Measurements from ENCODE around the gene JDP2.

JDP2 gene

DNA sequence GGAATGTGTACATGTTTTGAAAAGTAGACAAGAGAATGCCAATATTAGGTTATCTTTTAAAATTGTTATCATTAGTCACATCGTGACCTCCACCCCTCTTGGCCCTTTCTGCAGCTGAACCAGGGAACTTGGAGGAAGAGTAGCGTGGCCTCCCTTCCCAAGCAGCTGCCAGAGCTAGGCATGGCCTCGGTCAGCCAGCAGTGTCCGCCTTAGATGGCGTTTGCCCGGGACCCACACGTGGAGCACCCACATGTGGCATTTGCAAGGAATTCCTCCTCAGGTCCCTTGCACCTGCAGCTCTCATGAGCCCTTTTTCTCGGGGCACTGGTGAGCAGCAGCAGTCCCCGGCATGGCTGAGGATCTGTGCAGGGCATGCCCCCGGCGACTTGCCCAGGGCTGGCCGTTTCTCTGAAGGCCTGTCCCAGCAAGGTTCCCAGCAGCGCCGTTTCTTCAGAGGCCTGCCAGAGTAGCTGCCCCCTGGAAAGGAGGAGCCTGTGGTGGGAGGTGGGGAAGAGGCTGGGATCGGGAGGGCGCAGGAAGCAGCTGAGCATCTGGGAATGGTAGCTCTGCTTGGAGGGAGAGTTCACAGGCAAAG, 10.8 kb downstream of the JDP2 start:
- Mint-ChIP-seq H3K4me1 (peaks cover 58% of the 10 kb centered on the region), H3K27me3 (no peaks in the 10 kb centered on the region), H3K4me3 (no peak overlapping the region), H3K36me3 (peaks cover 25% of the 10 kb centered on the region), H3K27ac (peak overlapping the region; percentile 48), H3K9me3 (no peaks in the 10 kb centered on the region)
- ATAC-seq, result no peak

DNA sequence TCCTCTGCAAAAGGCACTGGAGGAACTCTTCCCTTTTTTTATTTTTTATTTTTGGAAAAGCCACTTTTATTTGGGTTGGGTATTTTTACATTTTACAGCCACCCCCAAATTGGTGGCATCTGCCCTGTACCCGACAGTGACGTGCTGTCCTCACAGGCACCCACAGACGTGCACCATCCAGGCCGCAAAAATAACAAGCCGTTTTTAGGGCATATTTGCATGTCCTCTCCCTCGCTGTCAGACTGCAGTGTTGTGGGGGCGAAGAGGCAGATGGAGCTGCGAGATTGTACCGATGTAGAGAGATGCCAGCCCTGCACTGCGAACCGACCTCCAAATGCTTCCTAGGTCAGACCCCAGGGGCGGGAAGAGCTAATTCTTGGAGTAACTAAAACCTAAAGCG, 12.2 kb downstream of the JDP2 start:
- H3K36me3 Mint-ChIP-seq, result peaks cover 25% of the 10 kb centered on the region
- H3K9me3 Mint-ChIP-seq, result no peaks in the 10 kb centered on the region
- peaks cover 57% of the 10 kb centered on the region for H3K4me1 Mint-ChIP-seq
- ATAC-seq, result peak; percentile 90
- peak overlapping the region; percentile 74 for H3K27ac Mint-ChIP-seq
- H3K4me3 Mint-ChIP-seq, result peak overlapping the region; percentile 74
- no peaks in the 10 kb centered on the region for H3K27me3 Mint-ChIP-seq

DNA sequence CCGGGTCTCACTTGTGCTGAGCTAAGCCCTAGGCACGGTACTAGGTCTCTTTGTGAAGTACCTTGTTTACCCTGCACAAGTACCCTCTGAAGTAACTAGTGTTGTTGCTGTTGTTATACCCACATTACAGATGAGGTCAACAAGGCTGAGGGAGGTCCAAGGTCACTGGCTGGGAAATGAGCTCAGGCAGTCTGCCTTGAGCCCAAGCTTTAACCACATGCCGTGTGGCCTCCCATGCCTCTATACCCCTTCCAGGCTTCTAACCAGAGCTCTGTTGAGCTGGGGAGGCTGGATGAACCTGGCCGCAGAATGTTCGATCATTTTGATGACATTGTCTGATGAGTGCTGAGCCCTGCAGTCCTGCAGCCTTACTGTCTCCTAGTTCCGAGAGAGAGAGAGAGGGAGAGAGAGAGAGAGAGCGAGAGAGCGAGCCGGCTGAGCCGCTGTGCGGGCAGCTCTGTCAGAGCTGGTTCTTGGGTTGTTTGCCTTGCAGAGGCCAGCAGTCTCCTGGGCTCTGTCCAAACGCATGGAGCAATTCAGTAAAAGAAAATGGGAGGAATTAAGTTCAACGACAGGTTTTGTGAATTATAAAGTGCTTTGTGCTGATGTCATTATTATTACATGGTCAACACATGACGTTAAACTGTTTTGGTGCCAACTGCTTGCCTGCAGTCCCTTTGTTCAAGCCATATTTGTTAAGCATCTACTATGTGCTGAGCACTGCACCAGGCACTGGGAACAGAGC, 13.1 kb downstream of the JDP2 start:
- H3K9me3 Mint-ChIP-seq, result no peaks in the 10 kb centered on the region
- H3K4me3 Mint-ChIP-seq, result no peak overlapping the region
- H3K27me3 Mint-ChIP-seq, result no peaks in the 10 kb centered on the region
- H3K36me3 Mint-ChIP-seq, result peaks cover 25% of the 10 kb centered on the region
- H3K27ac Mint-ChIP-seq, result peak overlapping the region; percentile 17
- no peak for ATAC-seq
- peaks cover 49% of the 10 kb centered on the region for H3K4me1 Mint-ChIP-seq

DNA sequence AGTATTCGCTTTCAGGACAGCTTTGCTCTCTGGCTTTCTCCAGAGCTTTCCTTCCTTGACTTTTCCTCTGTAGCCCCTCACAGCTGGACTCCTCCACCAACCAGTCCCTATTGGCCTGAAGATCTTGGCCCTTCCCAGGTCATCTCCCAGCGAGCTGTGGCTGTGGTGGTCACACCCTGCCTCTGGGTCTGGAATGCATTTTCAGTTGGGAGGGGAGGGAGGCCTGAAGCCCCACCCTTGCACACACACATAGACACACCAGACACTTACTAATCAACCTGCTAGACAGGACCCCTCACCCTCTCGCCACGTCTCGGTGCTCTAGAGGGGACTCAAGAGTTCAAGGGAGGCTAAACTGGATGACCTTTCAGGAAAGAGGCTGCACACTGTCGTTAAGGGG, 13.9 kb downstream of the JDP2 start:
- Mint-ChIP-seq H3K4me3 (no peak overlapping the region), H3K4me1 (peaks cover 49% of the 10 kb centered on the region), H3K9me3 (no peaks in the 10 kb centered on the region), H3K27ac (peak overlapping the region; percentile 61), H3K27me3 (no peaks in the 10 kb centered on the region), H3K36me3 (peaks cover 25% of the 10 kb centered on the region)
- no peak for ATAC-seq

DNA sequence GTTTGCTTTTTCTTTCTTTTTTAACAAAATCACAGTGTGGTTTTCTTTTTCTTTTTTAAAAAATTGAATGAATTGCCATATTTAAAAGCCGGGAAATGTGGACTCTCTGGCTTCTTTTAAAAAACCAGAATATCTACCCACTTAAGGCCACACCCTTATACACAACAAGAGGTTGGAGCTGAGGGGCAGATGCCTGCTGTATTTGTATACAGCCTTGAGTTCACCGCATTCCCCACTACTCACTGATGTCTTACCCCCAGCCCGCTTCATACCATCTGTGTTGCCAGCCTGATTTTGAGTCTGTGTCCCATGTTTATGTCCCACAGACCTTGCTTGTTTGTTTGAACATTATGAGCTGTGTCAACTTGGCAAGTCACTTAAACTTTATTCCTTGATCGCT, 14.3 kb downstream of the JDP2 start:
- no peak overlapping the region for H3K4me3 Mint-ChIP-seq
- ATAC-seq, result no peak
- H3K36me3 Mint-ChIP-seq, result peaks cover 25% of the 10 kb centered on the region
- H3K27ac Mint-ChIP-seq, result peak overlapping the region; percentile 61
- H3K9me3 Mint-ChIP-seq, result no peaks in the 10 kb centered on the region
- no peaks in the 10 kb centered on the region for H3K27me3 Mint-ChIP-seq
- H3K4me1 Mint-ChIP-seq, result peaks cover 49% of the 10 kb centered on the region

DNA sequence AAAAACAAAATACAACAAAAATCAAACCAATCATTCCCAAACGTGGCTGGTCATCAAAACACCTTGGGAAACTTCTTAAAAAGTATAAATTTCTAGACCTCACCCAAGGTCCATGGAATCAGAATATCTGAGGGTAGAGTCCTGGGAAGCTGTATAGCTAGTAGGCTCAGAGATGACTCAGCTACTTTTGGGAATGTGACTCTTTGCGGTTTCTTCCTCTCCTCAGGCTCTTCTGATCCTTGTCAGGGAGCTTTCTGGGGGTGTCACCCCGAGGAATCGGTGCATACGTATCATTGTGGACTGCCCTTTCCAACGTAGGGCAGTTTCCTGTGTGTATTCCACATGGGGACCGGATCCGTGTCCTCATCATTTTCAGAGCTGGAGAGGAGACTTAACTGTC, 14.8 kb downstream of the JDP2 start:
- no peak for ATAC-seq
- no peaks in the 10 kb centered on the region for H3K9me3 Mint-ChIP-seq
- H3K27me3 Mint-ChIP-seq, result no peaks in the 10 kb centered on the region
- H3K36me3 Mint-ChIP-seq, result peaks cover 25% of the 10 kb centered on the region
- H3K27ac Mint-ChIP-seq, result peak overlapping the region; percentile 61
- peaks cover 49% of the 10 kb centered on the region for H3K4me1 Mint-ChIP-seq
- H3K4me3 Mint-ChIP-seq, result no peak overlapping the region

DNA sequence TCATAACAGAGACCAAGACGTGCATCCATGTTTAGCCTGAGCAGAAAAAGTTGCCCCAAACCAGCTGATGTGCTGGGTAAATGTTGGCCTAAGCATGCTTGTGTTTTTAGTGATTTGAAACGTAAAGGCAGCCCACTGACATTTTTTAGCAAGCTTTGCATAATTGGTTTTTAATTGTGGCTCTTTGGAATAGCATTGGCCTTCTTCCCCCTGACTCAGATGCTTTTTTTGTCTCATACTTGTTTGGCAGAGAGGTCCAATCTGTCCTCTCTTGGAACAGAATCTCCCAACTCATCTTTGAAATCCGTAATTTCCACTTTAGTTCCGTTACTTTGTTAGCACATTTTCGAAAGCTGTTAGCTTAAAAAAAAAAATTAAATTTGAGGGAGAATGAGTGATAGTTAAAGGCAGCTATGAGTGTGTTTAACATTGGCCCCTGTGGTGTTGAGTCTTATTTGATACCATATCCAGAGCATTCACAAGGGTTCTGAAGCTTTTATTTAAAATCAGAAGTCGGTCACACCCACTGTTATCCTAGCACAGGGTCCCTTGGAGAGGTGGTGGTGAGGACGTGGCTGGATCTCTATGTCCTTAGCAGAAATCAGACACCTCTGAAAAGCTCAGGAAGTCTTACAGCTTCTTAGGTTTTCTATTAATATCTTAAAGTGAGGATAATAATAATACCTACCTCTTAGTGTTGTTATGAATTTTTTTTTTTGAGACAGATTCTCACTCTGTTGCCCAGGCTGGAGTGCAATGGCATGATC, 15.6 kb downstream of the JDP2 start:
- Mint-ChIP-seq H3K27ac (no peak overlapping the region), H3K4me1 (peaks cover 43% of the 10 kb centered on the region), H3K4me3 (no peak overlapping the region), H3K9me3 (no peaks in the 10 kb centered on the region), H3K27me3 (no peaks in the 10 kb centered on the region), H3K36me3 (peaks cover 20% of the 10 kb centered on the region)
- ATAC-seq, result no peak

DNA sequence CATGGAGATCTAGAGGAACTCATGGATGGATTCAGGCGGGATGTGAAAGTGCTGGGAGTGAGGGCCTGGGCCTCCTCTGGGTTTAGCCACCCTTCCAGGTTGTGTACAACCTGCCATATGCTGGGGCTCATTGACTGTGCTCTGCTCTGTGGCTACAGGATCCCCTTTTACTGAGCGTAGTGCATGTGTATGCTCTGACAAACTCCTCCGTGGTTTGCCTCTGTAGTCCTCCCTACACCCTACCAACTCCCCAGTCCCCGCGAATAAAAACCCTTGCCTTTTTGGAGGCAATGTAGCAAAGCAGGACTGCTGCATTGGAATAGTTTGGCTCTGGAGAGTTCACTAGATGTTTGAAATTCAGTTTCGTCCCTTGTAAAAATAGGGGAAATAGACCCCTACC, 17.4 kb downstream of the JDP2 start:
- Mint-ChIP-seq H3K27ac (no peak overlapping the region), H3K27me3 (no peaks in the 10 kb centered on the region), H3K4me3 (no peak overlapping the region), H3K4me1 (peaks cover 24% of the 10 kb centered on the region), H3K9me3 (no peaks in the 10 kb centered on the region), H3K36me3 (peaks cover 19% of the 10 kb centered on the region)
- ATAC-seq, result no peak

DNA sequence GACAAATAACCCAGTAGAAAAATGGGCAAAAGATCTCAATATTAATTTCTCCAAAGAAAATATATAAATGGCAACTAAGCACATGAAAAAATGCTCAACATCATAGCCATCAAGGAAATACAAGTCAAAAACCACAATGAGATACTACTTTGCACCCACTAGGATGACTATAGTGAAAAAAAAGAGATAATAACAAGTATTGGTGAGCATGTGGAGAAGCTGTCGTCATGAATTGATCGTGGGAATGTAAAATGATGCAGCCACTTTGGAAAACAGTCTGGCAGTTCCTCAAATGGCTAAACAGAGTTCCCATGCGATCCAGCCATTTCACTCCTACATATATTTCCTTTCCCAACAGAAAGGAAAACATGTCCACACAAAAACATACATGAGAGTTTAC, 18.1 kb downstream of the JDP2 start:
- H3K4me3 Mint-ChIP-seq, result no peak overlapping the region
- H3K9me3 Mint-ChIP-seq, result no peaks in the 10 kb centered on the region
- H3K4me1 Mint-ChIP-seq, result peaks cover 17% of the 10 kb centered on the region
- H3K27ac Mint-ChIP-seq, result no peak overlapping the region
- peaks cover 20% of the 10 kb centered on the region for H3K36me3 Mint-ChIP-seq
- no peak for ATAC-seq
- no peaks in the 10 kb centered on the region for H3K27me3 Mint-ChIP-seq

DNA sequence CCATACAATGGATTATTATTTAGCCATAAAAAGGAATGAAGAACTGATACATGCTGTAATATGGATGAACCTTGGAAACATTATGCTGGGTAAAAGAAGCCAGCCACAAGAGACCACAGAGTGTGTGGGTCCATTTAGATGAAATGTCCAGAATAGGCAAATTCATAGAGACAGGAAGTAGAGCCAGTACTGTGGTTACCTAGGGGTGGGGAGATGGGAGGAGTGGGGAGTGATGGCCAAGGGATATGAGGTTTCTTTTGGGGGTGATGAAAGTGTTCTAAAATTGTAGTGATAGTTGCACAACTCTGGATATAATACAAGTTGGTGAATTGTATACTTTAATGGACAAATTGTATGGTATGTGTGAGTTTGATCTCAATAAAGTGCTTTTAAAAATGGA, 18.6 kb downstream of the JDP2 start:
- H3K36me3 Mint-ChIP-seq, result peaks cover 22% of the 10 kb centered on the region
- H3K4me3 Mint-ChIP-seq, result no peak overlapping the region
- peaks cover 16% of the 10 kb centered on the region for H3K4me1 Mint-ChIP-seq
- H3K9me3 Mint-ChIP-seq, result no peaks in the 10 kb centered on the region
- ATAC-seq, result no peak
- H3K27ac Mint-ChIP-seq, result no peak overlapping the region
- H3K27me3 Mint-ChIP-seq, result no peaks in the 10 kb centered on the region

DNA sequence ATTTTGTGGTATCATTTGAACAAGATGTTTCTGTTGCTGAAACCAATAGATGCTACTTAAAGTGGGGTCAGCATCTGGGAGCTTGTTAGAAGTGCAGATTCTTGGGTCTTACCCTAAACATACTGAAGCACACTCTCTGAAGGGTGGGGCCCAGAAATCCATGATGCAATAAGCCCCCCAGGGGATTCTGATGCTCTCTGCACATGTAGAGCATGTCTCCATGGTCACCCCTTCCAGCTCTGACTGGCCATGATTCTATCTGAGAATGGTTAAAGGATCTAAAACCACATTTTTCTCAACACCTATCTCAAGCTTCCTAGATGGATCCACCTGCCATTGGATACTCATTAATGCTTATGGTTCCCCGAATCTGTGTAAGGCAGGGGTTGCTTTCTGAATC, 20.4 kb downstream of the JDP2 start:
- H3K27ac Mint-ChIP-seq, result no peak overlapping the region
- H3K9me3 Mint-ChIP-seq, result no peaks in the 10 kb centered on the region
- H3K4me1 Mint-ChIP-seq, result peaks cover 10% of the 10 kb centered on the region
- no peaks in the 10 kb centered on the region for H3K27me3 Mint-ChIP-seq
- H3K36me3 Mint-ChIP-seq, result peaks cover 12% of the 10 kb centered on the region
- H3K4me3 Mint-ChIP-seq, result no peak overlapping the region
- no peak for ATAC-seq

DNA sequence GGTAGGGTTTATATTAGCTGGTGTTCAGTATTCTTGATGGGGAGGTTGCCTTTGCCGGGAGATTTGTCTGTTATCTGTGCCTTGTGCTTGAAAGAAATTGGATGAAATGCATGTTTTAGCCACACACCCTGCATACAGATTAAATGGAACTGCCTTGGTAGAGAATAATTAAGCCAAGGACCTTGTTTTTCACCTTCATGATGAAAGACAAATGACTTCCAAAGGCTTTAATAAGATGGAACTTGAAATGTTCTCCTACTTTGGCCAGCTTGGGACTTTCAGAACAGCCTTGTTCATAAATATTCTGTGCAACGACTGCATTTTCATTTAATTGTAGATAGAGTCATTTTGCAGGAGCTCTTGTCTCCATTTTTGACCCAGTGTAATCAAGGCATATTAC, 21.2 kb downstream of the JDP2 start:
- Mint-ChIP-seq H3K9me3 (no peaks in the 10 kb centered on the region), H3K36me3 (peaks cover 12% of the 10 kb centered on the region), H3K4me1 (peaks cover 18% of the 10 kb centered on the region), H3K27ac (no peak overlapping the region), H3K27me3 (no peaks in the 10 kb centered on the region), H3K4me3 (no peak overlapping the region)
- no peak for ATAC-seq

DNA sequence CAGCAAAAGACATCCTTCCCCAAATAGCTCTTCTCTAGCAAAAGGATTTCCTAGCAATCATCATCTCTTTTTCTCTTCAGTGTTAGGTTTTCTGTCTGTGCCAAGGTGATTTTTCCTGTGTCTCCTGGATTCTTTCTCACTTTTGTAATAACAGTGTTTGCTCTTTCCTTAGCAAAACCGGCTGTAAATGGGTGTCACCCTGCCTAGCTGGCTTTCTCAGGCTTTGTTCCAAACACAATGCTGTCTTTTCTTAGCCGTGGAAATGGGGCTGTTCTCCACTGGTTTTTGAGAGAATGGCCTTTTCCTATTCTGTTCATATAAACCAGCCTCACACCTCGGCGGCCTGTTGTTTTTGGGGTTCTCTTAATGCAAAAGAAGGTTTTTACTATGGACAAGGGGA, 21.9 kb downstream of the JDP2 start:
- H3K27ac Mint-ChIP-seq, result no peak overlapping the region
- H3K27me3 Mint-ChIP-seq, result no peaks in the 10 kb centered on the region
- H3K4me1 Mint-ChIP-seq, result peaks cover 19% of the 10 kb centered on the region
- no peaks in the 10 kb centered on the region for H3K9me3 Mint-ChIP-seq
- no peak overlapping the region for H3K4me3 Mint-ChIP-seq
- H3K36me3 Mint-ChIP-seq, result peaks cover 12% of the 10 kb centered on the region
- no peak for ATAC-seq

DNA sequence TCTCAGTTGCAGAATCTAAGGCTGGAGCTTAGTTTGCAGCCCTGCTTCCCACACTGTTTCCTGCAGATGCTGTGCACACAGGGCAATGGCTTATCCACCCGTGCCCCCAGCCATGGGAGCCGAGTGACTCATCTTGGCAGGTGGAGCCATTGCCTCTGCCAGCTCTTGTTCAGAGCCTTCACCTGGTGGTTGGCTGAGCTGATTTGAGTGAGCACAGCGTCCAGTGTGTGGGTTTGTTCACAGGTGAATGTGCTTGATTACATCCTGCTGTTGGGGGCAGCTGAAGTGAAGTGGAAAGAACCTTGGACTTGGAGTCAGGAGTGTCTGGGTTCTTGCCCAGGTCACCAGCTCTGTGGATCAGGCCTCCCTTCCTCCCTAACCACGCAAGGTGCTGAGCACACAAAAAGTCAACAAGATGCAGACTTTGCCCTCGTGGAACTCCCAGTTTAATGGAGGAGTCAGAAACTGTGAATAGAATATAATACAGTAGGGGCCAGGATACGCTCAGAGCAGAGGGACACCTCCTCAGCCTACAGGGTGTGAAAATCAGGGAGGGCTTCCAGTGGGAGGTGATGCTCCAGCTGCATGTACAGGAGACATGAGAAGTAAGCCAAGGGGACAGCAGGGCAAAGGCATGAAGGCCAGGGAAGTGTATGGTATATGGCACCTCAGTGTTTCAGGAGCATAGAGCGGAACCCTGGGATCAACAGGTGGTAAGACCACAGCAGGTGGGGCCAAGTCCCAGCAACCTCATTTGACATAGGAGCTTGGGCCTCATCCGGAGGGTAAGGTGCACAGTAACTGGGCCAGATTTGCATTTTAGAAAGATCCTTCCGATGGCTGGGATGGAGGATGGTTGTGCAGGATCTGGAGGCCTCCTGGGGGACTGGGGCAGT, 22.8 kb downstream of the JDP2 start:
- peaks cover 14% of the 10 kb centered on the region for H3K36me3 Mint-ChIP-seq
- no peak for ATAC-seq
- H3K4me3 Mint-ChIP-seq, result no peak overlapping the region
- H3K9me3 Mint-ChIP-seq, result no peaks in the 10 kb centered on the region
- H3K27ac Mint-ChIP-seq, result no peak overlapping the region
- H3K27me3 Mint-ChIP-seq, result no peaks in the 10 kb centered on the region
- peaks cover 19% of the 10 kb centered on the region for H3K4me1 Mint-ChIP-seq

DNA sequence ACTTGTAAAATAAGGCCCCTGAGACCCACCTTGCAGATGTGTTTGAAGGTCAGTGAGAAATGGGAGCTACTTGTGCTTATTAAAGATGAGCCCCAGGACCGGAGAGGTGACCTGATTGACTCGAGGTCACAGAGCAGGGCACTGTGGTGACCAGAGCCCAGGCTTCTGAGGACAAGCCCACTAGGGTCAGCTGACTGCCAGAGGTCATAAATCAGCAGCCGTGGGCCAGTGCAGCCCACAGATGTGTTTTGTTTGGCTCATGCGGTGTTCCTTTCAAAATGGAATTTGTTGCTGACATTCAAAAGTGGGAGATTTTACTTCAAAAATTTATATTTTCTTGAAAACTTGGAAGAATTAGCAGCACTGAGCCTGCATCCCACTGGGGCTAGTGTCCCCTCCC, 24.5 kb downstream of the JDP2 start:
- no peak for ATAC-seq
- Mint-ChIP-seq H3K9me3 (no peaks in the 10 kb centered on the region), H3K27ac (peak overlapping the region; percentile 50), H3K4me1 (peaks cover 13% of the 10 kb centered on the region), H3K27me3 (no peaks in the 10 kb centered on the region), H3K36me3 (peaks cover 25% of the 10 kb centered on the region), H3K4me3 (no peak overlapping the region)

All from stimulated activated memory B cell treated with anti-CD40 and anti-IgM and Interleukin-4, amounts not matched to agents 10 μg/mL and 1 μg/mL and 100 μg/mL, for 72 hours (primary cell).